HepG2 (cell line): ENCODE measurements around the gene TOB2. TPM values are rescaled to one million over a fixed set of nuclear protein-coding genes. Genes with fewer than 3 reads are reported as not detected.

Experiments used
- ATAC-seq: fragments of 200-7000 bp; cut with Tn5 transposase; 3 replicates; pipeline ENCODE4 v1.9.1; 2020; ENCODE audit warnings: mild to moderate bottlenecking, moderate library complexity
- BruUV-seq: library from RNA; stranded (reverse); fragments of 400-500 nt; replicated peaks from 2 replicates; lab custom pipeline; 2021; lab: Mats Ljungman, UMichigan
- CTCF ChIA-PET: fragments of 300-600 bp; formaldehyde crosslinking; extraction: SDS; loops from one replicate; lab custom pipeline; 2021; ENCODE audit warnings: low total read pairs, inconsistent platforms, low intra/inter-chr PET ratio; lab: Yijun Ruan, JAX
- POLR2A ChIA-PET: fragments of 350-600 bp; sonication (Branson Sonifier 250); formaldehyde crosslinking; loops from one replicate; lab custom pipeline; 2020; ENCODE audit warnings: antibody characterized with exemption, inconsistent platforms; lab: Yijun Ruan, JAX
- DNase-seq: peaks from one replicate; pipeline ENCODE4 v3.0.0-alpha.2; 2015; ENCODE audit warnings: low spot score
- FAIRE-seq: peaks from 3 replicates; lab custom pipeline; 2011; peaks lifted over from hg19 to GRCh38; lab: Jason Lieb, UNC
- H2AFZ ChIP-seq: one replicate; pipeline ENCODE4 v1.6.1; 2011; ENCODE audit warnings: low read length, inconsistent platforms
- H3K27ac ChIP-seq: fragments of 300-600 bp; 3 replicates; pipeline ENCODE4 v1.8.0; 2011; ENCODE audit warnings: mixed run types, mild to moderate bottlenecking, mixed read lengths, low read length, inconsistent platforms; ENCODE audit not compliant: insufficient read depth; ENCODE audit errors: extremely low read length
- H3K27me3 ChIP-seq, 2 experiments: fragments of 200-600 bp in 1 of 2; 2 replicates in 1 of 2; 3 replicates in 1 of 2; pipeline versions ENCODE4 v1.6.0 to v1.8.0; 2011; ENCODE audit warnings: low read length in 2 of 2, mild to moderate bottlenecking in 2 of 2, moderate library complexity in 2 of 2, inconsistent platforms in 1 of 2; ENCODE audit not compliant: insufficient read depth in 2 of 2, control insufficient read depth in 1 of 2
- H3K36me3 ChIP-seq, 2 experiments: fragments of 200-600 bp in 1 of 2; replicated peaks in 1 of 2; 2 replicates in 1 of 2; 3 replicates in 1 of 2; pipeline versions ENCODE4 v1.5.1 to v1.8.0; 2011; ENCODE audit warnings: low read length in 2 of 2, inconsistent platforms in 1 of 2; ENCODE audit not compliant: insufficient read depth in 2 of 2, control insufficient read depth in 1 of 2
- H3K4me1 ChIP-seq: 2 replicates; pipeline ENCODE4 v1.5.1; 2012; ENCODE audit warnings: low read length, inconsistent platforms; ENCODE audit not compliant: insufficient read depth
- H3K4me2 ChIP-seq: 2 replicates; pipeline ENCODE4 v1.6.0; 2011; ENCODE audit warnings: low read depth, low read length, inconsistent platforms
- H3K4me3 ChIP-seq, 3 experiments: fragments of 200-600 bp in 1 of 3; sonication (generic), shearing (Covaris generic) in 1 of 3; replicated peaks in 1 of 3; 2 replicates each; pipeline ENCODE4 v1.5.1; 2011 to 2016; ENCODE audit warnings: low read length in 3 of 3, inconsistent platforms in 2 of 3, low read depth in 2 of 3, mild to moderate bottlenecking in 2 of 3, control low read depth in 1 of 3, mixed read lengths in 1 of 3; ENCODE audit not compliant: insufficient read depth in 1 of 3
- H3K79me2 ChIP-seq: one replicate; pipeline ENCODE4 v1.6.1; 2011; ENCODE audit warnings: low read length, inconsistent platforms; ENCODE audit not compliant: insufficient read depth
- H3K9ac ChIP-seq: 2 replicates; pipeline ENCODE4 v1.6.0; 2011; ENCODE audit warnings: mild to moderate bottlenecking, low read depth, low read length, inconsistent platforms; ENCODE audit not compliant: insufficient read depth
- H3K9me3 ChIP-seq: 2 replicates; pipeline ENCODE4 v1.5.1; 2012; ENCODE audit warnings: mild to moderate bottlenecking, low read length
- H4K20me1 ChIP-seq: 2 replicates; pipeline ENCODE4 v1.6.0; 2011; ENCODE audit warnings: inconsistent platforms, mild to moderate bottlenecking, low read length, moderate library complexity; ENCODE audit not compliant: insufficient read depth
- ATF7-NPFF ChIP-seq: sonication (generic); formaldehyde crosslinking; IDR thresholded peaks from 2 replicates; pipeline ENCODE4 v1.8.1; 2023; ENCODE audit warnings: mild to moderate bottlenecking, low read depth, missing genetic modification reagents, moderate library complexity
- FOXC1 ChIP-seq: sonication (generic); formaldehyde crosslinking; IDR thresholded peaks from 2 replicates; pipeline ENCODE4 v1.8.0; 2022; ENCODE audit warnings: mild to moderate bottlenecking, missing genetic modification reagents, borderline replicate concordance
- HNF4A ChIP-seq: sonication (generic); formaldehyde crosslinking; IDR thresholded peaks from 2 replicates; pipeline ENCODE4 v1.4.0; 2020; ENCODE audit warnings: missing genetic modification reagents
- PBX2 ChIP-seq: IDR thresholded peaks from 2 replicates; pipeline ENCODE4 v1.6.1; 2016; ENCODE audit warnings: control low read depth
- RCOR2 ChIP-seq: IDR thresholded peaks from 2 replicates; pipeline ENCODE4 v1.6.1; 2016; ENCODE audit warnings: missing biosample characterization, missing genetic modification reagents
- TEF ChIP-seq: sonication (generic); formaldehyde crosslinking; IDR thresholded peaks from 2 replicates; pipeline ENCODE4 v1.5.0; 2020; ENCODE audit warnings: missing genetic modification reagents
- ZKSCAN8 ChIP-seq: IDR thresholded peaks from 2 replicates; pipeline ENCODE4 v1.6.1; 2016; ENCODE audit warnings: borderline replicate concordance, missing genetic modification reagents, missing compliant biosample characterization
- ZNF121 ChIP-seq: sonication (generic); formaldehyde crosslinking; IDR thresholded peaks from 2 replicates; pipeline ENCODE4 v1.5.0; 2020; ENCODE audit warnings: mild to moderate bottlenecking, missing genetic modification reagents
- ZNF460 ChIP-seq: sonication (generic); formaldehyde crosslinking; IDR thresholded peaks from 2 replicates; pipeline ENCODE4 v1.5.1; 2020; ENCODE audit warnings: missing genetic modification reagents, mild to moderate bottlenecking, borderline replicate concordance
- ZNF562 ChIP-seq: sonication (generic); formaldehyde crosslinking; IDR thresholded peaks from 2 replicates; pipeline ENCODE4 v1.8.0; 2022; ENCODE audit warnings: missing genetic modification reagents, borderline replicate concordance
- ZNF652 ChIP-seq: IDR thresholded peaks from 2 replicates; pipeline ENCODE4 v1.6.1; 2016; ENCODE audit warnings: low read depth, borderline replicate concordance
- ZZZ3 ChIP-seq: sonication (generic); formaldehyde crosslinking; IDR thresholded peaks from 2 replicates; pipeline ENCODE4 v1.4.0; 2020; ENCODE audit warnings: missing genetic modification reagents, mild to moderate bottlenecking, borderline replicate concordance
- WGBS: methylation state at CpG from one replicate; pipeline ENCODE4 v1.1.6; 2017; ENCODE audit warnings: low lambda C conversion rate; 5-methylcytosine and 5-hydroxymethylcytosine counted together
- in situ Hi-C: cut with HindIII; loops from 2 replicates; pipeline ENCODE4 v1.10.0; 2017; ENCODE audit warnings: low pct_unique_long_range_greater_than_20kb; ENCODE audit not compliant: extremely low pct_ligation_motif_present
- intact Hi-C: fragments of 100-400 bp; cut with micrococcal nuclease; formaldehyde crosslinking; loops from one replicate; pipeline ENCODE4 v1.10.0; 2022; ENCODE audit not compliant: unreplicated experiment
- polyA plus RNA-seq, 8 experiments: library from polyadenylated mRNA; depleted of rRNA in 3 of 8; stranded (reverse) in 7 of 8; unstranded in 1 of 8; fragments of >200 nt; fragmentation: Illumina TruSeq in 4 of 8; extraction: Trizol in 4 of 8; gene quantifications; 2 replicates each; pipeline versions ENCODE4 v1.2.1 to v1.2.3, GENCODE V29; 2011 to 2016; ENCODE audit warnings: low read depth in 4 of 8, missing spikeins in 1 of 8, mixed read lengths in 1 of 8; ENCODE audit not compliant: insufficient read depth in 1 of 8
- total RNA-seq, 5 experiments: library from RNA; depleted of rRNA; stranded (reverse); fragments of >200 nt; fragmentation: Illumina TruSeq; extraction: Trizol; gene quantifications; 2 replicates each; pipeline ENCODE4 v1.2.3, GENCODE V29; 2016; ENCODE audit warnings: low read depth in 1 of 5
- TF ChIP-seq, protein P1 (sequence below): IDR thresholded peaks from 2 replicates; pipeline ENCODE4 v1.6.1; 2016; ENCODE audit warnings: mild to moderate bottlenecking
- TF ChIP-seq, protein P2 (sequence below): sonication (generic); formaldehyde crosslinking; IDR thresholded peaks from 2 replicates; pipeline ENCODE4 v1.5.0; 2020; ENCODE audit warnings: mild to moderate bottlenecking, missing genetic modification reagents
- TF ChIP-seq, protein P3 (sequence below): sonication (generic); formaldehyde crosslinking; IDR thresholded peaks from 2 replicates; pipeline ENCODE4 v1.4.0; 2020; ENCODE audit warnings: missing genetic modification reagents, mild to moderate bottlenecking, borderline replicate concordance

TOB2 gene
- total and polyA plus RNA-seq, 2 of the 13 experiments (the other 11 are each of a cell fraction or from before 2014, with no cell fraction given): 12.2 to 13.7 TPM

DNA sequence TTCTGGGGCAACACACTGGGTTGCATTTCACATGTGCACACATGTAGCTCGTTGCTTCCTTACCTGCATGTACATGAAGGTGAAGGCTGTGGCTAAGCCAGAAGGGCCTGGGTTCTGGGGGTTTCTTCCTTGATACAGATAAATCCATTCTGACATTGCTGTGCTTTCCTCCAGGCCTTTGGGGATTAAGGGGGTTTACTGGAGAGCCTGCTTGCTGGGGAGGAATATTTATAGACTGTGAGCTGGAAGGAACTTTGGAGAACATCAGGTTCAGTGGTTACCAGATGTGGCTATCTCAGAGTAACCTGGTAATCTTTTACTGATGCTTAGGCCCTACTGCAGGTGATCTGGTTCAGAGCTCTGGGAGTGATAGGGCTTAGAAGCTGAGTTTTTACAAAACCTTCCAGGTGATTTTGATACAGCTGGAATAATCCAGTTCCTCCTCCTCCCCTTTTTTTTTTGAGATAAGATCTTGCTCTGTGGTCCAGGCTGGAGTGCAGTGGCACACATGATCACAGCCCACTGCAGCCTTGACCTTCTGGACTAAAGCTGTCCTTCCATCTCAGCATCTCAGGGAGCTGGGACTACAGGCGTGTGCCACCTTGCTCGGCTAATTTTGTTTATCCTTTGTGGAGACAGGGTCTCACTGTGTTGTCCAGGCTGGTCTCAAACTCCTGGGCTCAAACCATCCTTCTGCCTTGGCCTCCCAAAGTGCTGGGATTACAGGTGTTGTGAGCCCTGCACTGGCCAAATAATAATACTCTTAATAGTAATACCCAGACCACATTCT lies 42.2 kb upstream of the TOB2 start:
- FAIRE-seq (no peak), DNase-seq (no peak), ATAC-seq (no peak)
- Histone ChIP-seq H3K27ac (no peak overlapping the region), H3K4me3 (no peak overlapping the region), H3K4me2 (no peak overlapping the region), H3K4me1 (peaks cover 29% of the 10 kb centered on the region), H3K9ac (no peak overlapping the region), H4K20me1 (peaks cover 7% of the 10 kb centered on the region), H3K36me3 (peaks cover 0 to under 1% of the 10 kb centered on the region in 2 experiments; a peak in 2 of 5 replicates), H3K9me3 (no peaks in the 10 kb centered on the region), H2AFZ (no peak overlapping the region), H3K79me2 (peaks cover 72% of the 10 kb centered on the region), H3K27me3 (no peaks in the 10 kb centered on the region)
- ChIA-PET POLR2A (interaction anchor here (3.2 kb wide), 1 partner anchor 20 kb away, joined by 9 read pairs; the partner anchor contains the start of genes ACO2 and PHF5A), CTCF (no interaction called here)
- TF ChIP-seq ZNF562 (CRISPR knock-in tag) (no peak), ATF7-NPFF (CRISPR knock-in tag) (no peak), ZNF121 (CRISPR knock-in tag) (peak; percentile 86), TEF (CRISPR knock-in tag) (no peak), FOXC1 (CRISPR knock-in tag) (no peak), ZKSCAN8 (no peak), ZZZ3 (CRISPR knock-in tag) (no peak), ZNF652 (CRISPR knock-in tag) (no peak), ZNF460 (no peak), HNF4A (CRISPR knock-in tag) (0 out of 2 replicates have a peak, but pooled peaks have one; percentile 22), PBX2 (no peak), RCOR2 (CRISPR knock-in tag) (no peak)
- TF ChIP-seq, protein P1, sequence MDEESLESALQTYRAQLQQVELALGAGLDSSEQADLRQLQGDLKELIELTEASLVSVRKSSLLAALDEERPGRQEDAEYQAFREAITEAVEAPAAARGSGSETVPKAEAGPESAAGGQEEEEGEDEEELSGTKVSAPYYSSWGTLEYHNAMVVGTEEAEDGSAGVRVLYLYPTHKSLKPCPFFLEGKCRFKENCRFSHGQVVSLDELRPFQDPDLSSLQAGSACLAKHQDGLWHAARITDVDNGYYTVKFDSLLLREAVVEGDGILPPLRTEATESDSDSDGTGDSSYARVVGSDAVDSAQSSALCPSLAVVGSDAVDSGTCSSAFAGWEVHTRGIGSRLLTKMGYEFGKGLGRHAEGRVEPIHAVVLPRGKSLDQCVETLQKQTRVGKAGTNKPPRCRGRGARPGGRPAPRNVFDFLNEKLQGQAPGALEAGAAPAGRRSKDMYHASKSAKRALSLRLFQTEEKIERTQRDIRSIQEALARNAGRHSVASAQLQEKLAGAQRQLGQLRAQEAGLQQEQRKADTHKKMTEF: no peak
- TF ChIP-seq, protein P2, sequence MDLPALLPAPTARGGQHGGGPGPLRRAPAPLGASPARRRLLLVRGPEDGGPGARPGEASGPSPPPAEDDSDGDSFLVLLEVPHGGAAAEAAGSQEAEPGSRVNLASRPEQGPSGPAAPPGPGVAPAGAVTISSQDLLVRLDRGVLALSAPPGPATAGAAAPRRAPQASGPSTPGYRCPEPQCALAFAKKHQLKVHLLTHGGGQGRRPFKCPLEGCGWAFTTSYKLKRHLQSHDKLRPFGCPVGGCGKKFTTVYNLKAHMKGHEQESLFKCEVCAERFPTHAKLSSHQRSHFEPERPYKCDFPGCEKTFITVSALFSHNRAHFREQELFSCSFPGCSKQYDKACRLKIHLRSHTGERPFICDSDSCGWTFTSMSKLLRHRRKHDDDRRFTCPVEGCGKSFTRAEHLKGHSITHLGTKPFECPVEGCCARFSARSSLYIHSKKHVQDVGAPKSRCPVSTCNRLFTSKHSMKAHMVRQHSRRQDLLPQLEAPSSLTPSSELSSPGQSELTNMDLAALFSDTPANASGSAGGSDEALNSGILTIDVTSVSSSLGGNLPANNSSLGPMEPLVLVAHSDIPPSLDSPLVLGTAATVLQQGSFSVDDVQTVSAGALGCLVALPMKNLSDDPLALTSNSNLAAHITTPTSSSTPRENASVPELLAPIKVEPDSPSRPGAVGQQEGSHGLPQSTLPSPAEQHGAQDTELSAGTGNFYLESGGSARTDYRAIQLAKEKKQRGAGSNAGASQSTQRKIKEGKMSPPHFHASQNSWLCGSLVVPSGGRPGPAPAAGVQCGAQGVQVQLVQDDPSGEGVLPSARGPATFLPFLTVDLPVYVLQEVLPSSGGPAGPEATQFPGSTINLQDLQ (CRISPR knock-in tag): no peak
- TF ChIP-seq, protein P3, sequence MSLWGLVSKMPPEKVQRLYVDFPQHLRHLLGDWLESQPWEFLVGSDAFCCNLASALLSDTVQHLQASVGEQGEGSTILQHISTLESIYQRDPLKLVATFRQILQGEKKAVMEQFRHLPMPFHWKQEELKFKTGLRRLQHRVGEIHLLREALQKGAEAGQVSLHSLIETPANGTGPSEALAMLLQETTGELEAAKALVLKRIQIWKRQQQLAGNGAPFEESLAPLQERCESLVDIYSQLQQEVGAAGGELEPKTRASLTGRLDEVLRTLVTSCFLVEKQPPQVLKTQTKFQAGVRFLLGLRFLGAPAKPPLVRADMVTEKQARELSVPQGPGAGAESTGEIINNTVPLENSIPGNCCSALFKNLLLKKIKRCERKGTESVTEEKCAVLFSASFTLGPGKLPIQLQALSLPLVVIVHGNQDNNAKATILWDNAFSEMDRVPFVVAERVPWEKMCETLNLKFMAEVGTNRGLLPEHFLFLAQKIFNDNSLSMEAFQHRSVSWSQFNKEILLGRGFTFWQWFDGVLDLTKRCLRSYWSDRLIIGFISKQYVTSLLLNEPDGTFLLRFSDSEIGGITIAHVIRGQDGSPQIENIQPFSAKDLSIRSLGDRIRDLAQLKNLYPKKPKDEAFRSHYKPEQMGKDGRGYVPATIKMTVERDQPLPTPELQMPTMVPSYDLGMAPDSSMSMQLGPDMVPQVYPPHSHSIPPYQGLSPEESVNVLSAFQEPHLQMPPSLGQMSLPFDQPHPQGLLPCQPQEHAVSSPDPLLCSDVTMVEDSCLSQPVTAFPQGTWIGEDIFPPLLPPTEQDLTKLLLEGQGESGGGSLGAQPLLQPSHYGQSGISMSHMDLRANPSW (CRISPR knock-in tag): no peak
- no TSS peak for BruUV-seq
- WGBS: 67% methylated on average over 3 of the region's 3 CpGs
- in situ Hi-C loops (no loop called here), intact Hi-C loops (no loop called here)
